Erythroblast (primary cell): Measurements from ENCODE around the gene RASSF3.

ENCODE experiments used
- GATA1 ChIP-seq: IDR thresholded peaks from 2 replicates; pipeline ENCODE4 v1.6.1; 2011; ENCODE audit warnings: low read depth, mild to moderate bottlenecking, control low read depth, low read length, moderate library complexity
- POLR2A ChIP-seq: IDR thresholded peaks from 2 replicates; pipeline ENCODE4 v1.6.1; 2011; ENCODE audit warnings: mild to moderate bottlenecking, low read length

- TF ChIP-seq POLR2A (no peak), GATA1 (no peak)
Measured at GRCh38 chr12:64636856-64637255, 26.6 kb downstream of the RASSF3 start.
